ENCODE measurements around the gene PTPRN2. TPM values are rescaled to one million over a fixed set of nuclear protein-coding genes. Genes with fewer than 3 reads are reported as not detected.

PTPRN2 gene
- total and polyA plus RNA-seq, 7 donors, result 3.2 to 7.1 (median 5.5) TPM

DNA sequence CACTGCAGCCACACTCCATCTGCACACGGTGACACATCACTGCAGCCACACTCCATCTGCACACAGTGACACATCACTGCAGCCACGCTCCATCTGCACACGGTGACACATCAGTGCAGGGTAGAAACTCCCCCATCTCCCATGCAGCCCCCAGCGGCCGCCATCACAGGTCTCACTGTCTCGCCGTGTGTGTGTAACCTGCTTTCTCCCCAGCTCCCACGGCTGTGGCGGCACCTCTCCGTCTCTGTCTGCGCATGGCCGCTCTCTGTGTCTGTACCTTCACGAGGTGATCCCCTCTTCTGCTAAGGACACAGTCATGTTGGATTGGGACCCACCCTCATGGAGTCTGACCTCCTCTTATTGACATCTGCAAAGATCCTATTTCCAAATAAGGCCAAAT, 527.4 kb downstream of the PTPRN2 start:
- 92 to 95% methylated on average over 13 of the region's 13 CpGs for WGBS, 2 donors
- H3K36me3 ChIP-seq, result no peaks in the 10 kb centered on the region
- no peaks in the 10 kb centered on the region for H3K9me3 ChIP-seq
- H3K27ac ChIP-seq, result no peak overlapping the region
- no peak overlapping the region for H3K4me3 ChIP-seq
- intact Hi-C loops (cut with DNase I), result no loop called here
- TF ChIP-seq EP300 (IDR thresholded peaks at IDR 0.05) (no peak), POLR2A (IDR thresholded peaks at IDR 0.05) (no peak)
- H3K27me3 ChIP-seq, result no peaks in the 10 kb centered on the region
- H3K4me1 ChIP-seq, result no peaks in the 10 kb centered on the region
- peak; percentile 35 for DNase-seq

DNA sequence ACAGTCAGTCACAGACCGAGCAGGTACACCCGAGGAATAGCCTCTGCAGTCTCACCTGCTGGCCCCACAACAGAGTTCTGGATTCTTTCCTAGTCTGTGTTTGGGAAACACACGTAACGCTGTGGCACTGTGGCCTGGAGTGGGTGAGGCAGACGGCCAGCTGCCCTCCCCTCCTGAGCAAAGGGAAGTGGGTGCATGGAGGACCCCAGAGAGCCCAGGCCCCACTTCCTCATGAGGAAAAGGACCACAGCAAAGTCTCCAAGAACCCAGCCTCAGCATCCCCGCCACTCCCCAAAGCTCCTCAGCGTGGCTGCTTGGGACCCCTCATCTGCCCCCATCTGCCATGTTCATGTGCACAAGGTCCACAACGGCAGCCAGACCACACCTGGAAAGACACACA, 530.2 kb downstream of the PTPRN2 start:
- Histone ChIP-seq H3K27ac (no peak overlapping the region), H3K27me3 (no peaks in the 10 kb centered on the region), H3K9me3 (no peaks in the 10 kb centered on the region), H3K4me1 (no peaks in the 10 kb centered on the region), H3K36me3 (no peaks in the 10 kb centered on the region), H3K4me3 (no peak overlapping the region)
- DNase-seq, result no peak
- 91 to 93% methylated on average over 8 of the region's 8 CpGs for WGBS, 2 donors
- intact Hi-C loops (cut with DNase I), result no loop called here
- TF ChIP-seq, protein P1, sequence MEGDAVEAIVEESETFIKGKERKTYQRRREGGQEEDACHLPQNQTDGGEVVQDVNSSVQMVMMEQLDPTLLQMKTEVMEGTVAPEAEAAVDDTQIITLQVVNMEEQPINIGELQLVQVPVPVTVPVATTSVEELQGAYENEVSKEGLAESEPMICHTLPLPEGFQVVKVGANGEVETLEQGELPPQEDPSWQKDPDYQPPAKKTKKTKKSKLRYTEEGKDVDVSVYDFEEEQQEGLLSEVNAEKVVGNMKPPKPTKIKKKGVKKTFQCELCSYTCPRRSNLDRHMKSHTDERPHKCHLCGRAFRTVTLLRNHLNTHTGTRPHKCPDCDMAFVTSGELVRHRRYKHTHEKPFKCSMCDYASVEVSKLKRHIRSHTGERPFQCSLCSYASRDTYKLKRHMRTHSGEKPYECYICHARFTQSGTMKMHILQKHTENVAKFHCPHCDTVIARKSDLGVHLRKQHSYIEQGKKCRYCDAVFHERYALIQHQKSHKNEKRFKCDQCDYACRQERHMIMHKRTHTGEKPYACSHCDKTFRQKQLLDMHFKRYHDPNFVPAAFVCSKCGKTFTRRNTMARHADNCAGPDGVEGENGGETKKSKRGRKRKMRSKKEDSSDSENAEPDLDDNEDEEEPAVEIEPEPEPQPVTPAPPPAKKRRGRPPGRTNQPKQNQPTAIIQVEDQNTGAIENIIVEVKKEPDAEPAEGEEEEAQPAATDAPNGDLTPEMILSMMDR (IDR thresholded peaks at IDR 0.05), result no peak
- TF ChIP-seq POLR2AphosphoS5 (IDR thresholded peaks at IDR 0.05) (no peak), POLR2A (IDR thresholded peaks at IDR 0.05) (no peak)

DNA sequence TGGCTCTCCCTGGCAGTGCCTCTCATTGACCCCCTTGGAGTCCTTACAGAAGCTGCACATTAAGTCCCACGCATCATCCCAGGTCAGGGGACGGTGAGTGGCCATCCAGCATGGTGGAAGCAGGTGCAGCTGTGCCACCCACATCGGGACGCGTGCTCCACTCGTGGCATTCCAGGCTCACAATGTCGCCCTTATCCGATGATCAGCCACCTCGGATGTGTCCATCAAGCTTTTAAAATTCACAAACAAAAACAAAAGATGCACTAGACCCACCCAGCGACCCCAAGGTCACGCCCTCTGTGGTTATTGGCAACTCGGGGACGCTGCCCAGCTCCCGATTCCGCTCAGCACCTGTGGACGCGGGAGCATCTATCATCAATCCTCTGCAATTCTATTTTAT, 530.9 kb downstream of the PTPRN2 start:
- no peak overlapping the region for H3K4me3 ChIP-seq
- intact Hi-C loops (cut with DNase I), result no loop called here
- TF ChIP-seq POLR2A (IDR thresholded peaks at IDR 0.05) (no peak), EP300 (IDR thresholded peaks at IDR 0.05) (no peak), POLR2AphosphoS5 (IDR thresholded peaks at IDR 0.05) (no peak)
- TF ChIP-seq, protein P1 (IDR thresholded peaks at IDR 0.05), result no peak
- no peaks in the 10 kb centered on the region for H3K9me3 ChIP-seq
- H3K27me3 ChIP-seq, result no peaks in the 10 kb centered on the region
- peak; percentile 58 for DNase-seq
- H3K27ac ChIP-seq, result no peak overlapping the region
- H3K4me1 ChIP-seq, result no peaks in the 10 kb centered on the region
- H3K36me3 ChIP-seq, result no peaks in the 10 kb centered on the region
- WGBS, 2 donors, result 86 to 91% methylated on average over 17 of the region's 17 CpGs

DNA sequence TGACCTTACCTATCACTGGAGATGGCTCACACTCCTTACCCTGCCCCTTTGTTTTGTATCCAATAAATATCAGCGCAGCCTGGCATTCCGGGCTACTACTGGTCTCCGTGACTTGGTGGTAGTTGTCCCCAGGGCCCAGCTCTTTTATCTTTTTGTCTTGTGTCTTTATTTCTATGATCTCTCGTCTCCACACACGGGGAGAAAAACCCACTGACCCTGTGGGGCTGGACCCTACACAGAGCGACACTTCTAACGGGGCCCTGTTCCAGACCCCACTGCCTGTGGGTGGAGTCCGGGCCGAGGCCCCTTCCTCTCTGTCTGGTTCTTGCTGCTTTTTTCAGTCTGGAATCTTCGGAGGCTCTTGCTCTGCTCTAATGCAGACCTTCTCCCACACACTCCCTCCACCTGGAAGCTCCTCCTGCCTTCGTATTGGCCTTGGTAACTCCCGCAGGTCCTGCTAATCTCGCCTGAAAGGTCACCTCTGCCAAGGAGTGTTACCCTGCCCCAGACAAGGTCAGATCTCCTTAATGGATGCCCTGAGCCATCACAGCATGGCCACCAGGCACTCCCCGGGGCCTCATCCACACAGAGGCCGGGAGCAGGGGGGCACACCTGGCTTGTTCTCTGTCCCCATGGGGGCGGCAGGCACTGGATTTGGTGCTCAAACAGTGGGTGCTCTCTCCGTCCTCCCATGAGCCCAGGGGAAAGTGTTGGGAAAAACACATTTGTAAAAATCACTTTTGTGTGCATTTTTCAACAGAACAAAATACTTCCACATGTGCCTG, 531.7 kb downstream of the PTPRN2 start:
- Histone ChIP-seq H3K9me3 (no peaks in the 10 kb centered on the region), H3K4me3 (no peak overlapping the region), H3K4me1 (no peaks in the 10 kb centered on the region), H3K27ac (no peak overlapping the region), H3K36me3 (no peaks in the 10 kb centered on the region), H3K27me3 (no peaks in the 10 kb centered on the region)
- intact Hi-C loops (cut with DNase I), result no loop called here
- WGBS, 2 donors, result 89 to 90% methylated on average over 17 of the region's 17 CpGs
- TF ChIP-seq EP300 (IDR thresholded peaks at IDR 0.05) (no peak), POLR2A (IDR thresholded peaks at IDR 0.05) (no peak), POLR2AphosphoS5 (IDR thresholded peaks at IDR 0.05) (no peak)
- TF ChIP-seq, protein P1 (IDR thresholded peaks at IDR 0.05), result no peak
- peak; percentile 34 for DNase-seq

DNA sequence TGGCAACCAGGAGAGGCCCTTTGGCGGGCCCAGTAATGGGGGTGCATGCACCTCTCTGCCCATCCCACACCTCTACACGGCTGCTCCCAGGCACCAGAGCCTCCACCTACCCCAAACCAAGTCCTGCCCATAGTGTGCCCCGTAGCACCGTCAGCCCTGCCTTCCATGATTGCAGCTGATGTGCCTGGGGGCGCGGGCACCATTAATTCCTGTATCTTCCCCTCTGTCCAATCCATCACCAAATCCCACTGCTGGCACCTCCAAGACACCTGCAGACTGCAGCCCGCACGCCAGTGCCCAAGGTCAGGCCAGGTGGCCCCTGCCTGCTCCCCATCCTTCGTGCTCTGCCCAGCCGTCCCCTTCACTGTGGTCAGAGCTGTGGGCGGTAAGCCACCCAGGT, 533.0 kb downstream of the PTPRN2 start:
- Histone ChIP-seq H3K36me3 (no peaks in the 10 kb centered on the region), H3K27me3 (no peaks in the 10 kb centered on the region), H3K4me3 (no peak overlapping the region), H3K4me1 (no peaks in the 10 kb centered on the region), H3K27ac (no peak overlapping the region), H3K9me3 (no peaks in the 10 kb centered on the region)
- 89 to 91% methylated on average over 11 of the region's 11 CpGs for WGBS, 2 donors
- peak; percentile 37 for DNase-seq
- TF ChIP-seq, protein P1 (IDR thresholded peaks at IDR 0.05), result no peak
- TF ChIP-seq POLR2A (IDR thresholded peaks at IDR 0.05) (no peak), EP300 (IDR thresholded peaks at IDR 0.05) (no peak), POLR2AphosphoS5 (IDR thresholded peaks at IDR 0.05) (no peak)
- intact Hi-C loops (cut with DNase I), result no loop called here

Measured in sigmoid colon (tissue), 7 donors.